ENCODE data around the gene ATF7IP. TPM values are rescaled to one million over a fixed set of nuclear protein-coding genes. Genes with fewer than 3 reads are reported as not detected.
"Not testable (repeated sequence)": the region's sequence is repeated elsewhere in the genome, so short reads cannot be mapped to it uniquely, and the experiment has no call there.

The ATF7IP gene, protein sequence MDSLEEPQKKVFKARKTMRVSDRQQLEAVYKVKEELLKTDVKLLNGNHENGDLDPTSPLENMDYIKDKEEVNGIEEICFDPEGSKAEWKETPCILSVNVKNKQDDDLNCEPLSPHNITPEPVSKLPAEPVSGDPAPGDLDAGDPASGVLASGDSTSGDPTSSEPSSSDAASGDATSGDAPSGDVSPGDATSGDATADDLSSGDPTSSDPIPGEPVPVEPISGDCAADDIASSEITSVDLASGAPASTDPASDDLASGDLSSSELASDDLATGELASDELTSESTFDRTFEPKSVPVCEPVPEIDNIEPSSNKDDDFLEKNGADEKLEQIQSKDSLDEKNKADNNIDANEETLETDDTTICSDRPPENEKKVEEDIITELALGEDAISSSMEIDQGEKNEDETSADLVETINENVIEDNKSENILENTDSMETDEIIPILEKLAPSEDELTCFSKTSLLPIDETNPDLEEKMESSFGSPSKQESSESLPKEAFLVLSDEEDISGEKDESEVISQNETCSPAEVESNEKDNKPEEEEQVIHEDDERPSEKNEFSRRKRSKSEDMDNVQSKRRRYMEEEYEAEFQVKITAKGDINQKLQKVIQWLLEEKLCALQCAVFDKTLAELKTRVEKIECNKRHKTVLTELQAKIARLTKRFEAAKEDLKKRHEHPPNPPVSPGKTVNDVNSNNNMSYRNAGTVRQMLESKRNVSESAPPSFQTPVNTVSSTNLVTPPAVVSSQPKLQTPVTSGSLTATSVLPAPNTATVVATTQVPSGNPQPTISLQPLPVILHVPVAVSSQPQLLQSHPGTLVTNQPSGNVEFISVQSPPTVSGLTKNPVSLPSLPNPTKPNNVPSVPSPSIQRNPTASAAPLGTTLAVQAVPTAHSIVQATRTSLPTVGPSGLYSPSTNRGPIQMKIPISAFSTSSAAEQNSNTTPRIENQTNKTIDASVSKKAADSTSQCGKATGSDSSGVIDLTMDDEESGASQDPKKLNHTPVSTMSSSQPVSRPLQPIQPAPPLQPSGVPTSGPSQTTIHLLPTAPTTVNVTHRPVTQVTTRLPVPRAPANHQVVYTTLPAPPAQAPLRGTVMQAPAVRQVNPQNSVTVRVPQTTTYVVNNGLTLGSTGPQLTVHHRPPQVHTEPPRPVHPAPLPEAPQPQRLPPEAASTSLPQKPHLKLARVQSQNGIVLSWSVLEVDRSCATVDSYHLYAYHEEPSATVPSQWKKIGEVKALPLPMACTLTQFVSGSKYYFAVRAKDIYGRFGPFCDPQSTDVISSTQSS
- 48.1 and 164 TPM in 2 replicates for total RNA-seq (ENCODE audit: low replicate concordance)

DNA sequence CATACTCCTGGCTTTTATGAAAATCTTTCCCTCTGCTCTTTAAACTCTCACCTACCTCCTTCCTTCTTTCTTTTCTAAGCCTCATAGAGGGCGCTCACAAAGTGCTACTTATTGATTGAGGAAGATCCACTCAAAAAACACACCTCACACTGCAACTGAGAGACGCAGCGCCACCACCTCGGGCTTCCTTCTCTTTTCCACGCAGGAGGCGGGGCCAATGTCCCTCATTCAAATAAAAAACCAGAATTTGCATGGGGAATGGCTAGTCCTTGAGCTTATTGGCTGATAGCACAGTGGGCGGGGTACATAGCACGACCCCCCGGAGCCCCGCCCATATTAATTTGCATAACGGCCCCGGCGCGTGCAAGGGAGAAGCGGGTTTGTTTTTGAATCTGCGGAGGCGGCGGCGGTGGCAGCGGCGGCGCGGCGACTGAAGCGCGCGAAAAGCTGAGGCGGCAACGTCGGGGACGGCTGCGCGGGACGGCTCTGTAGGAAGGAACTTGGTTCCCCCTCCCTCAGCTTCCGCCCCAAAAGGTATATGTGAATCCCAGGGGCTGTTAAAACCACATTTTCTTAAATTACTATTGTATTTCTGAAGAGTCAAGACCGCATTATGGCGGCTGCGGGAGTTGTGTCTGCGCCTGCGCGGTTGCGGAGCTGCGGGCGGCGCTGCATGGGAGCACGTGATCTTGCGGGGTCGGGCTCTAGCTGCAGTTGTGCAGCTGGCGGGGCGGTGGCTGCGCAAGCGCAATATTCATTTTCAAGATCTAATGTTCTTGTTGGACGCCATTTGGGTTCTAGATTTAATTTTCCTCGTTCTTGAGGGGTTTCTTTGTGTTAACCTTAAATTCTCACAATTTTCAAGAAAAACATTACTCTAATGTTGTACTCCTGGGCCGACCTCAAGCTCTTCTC is at the start of gene ATF7IP:
ATF7IP (plus strand) TSS at position 389 of the 915 bp plus-strand sequence. CDS start 58,234 bp downstream, outside the sequence.
- TF ChIP-seq, protein P1, sequence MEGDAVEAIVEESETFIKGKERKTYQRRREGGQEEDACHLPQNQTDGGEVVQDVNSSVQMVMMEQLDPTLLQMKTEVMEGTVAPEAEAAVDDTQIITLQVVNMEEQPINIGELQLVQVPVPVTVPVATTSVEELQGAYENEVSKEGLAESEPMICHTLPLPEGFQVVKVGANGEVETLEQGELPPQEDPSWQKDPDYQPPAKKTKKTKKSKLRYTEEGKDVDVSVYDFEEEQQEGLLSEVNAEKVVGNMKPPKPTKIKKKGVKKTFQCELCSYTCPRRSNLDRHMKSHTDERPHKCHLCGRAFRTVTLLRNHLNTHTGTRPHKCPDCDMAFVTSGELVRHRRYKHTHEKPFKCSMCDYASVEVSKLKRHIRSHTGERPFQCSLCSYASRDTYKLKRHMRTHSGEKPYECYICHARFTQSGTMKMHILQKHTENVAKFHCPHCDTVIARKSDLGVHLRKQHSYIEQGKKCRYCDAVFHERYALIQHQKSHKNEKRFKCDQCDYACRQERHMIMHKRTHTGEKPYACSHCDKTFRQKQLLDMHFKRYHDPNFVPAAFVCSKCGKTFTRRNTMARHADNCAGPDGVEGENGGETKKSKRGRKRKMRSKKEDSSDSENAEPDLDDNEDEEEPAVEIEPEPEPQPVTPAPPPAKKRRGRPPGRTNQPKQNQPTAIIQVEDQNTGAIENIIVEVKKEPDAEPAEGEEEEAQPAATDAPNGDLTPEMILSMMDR (IDR thresholded peaks at IDR 0.05; ENCODE audit: insufficient read depth, low read length) = peak; percentile 30
- H3K4me3 ChIP-seq (ENCODE audit: low read depth, low read length) = peak within 1 kb of the TSS; percentile 83
- DNase-seq (ENCODE audit: low read depth) = peak; percentile 97

DNA sequence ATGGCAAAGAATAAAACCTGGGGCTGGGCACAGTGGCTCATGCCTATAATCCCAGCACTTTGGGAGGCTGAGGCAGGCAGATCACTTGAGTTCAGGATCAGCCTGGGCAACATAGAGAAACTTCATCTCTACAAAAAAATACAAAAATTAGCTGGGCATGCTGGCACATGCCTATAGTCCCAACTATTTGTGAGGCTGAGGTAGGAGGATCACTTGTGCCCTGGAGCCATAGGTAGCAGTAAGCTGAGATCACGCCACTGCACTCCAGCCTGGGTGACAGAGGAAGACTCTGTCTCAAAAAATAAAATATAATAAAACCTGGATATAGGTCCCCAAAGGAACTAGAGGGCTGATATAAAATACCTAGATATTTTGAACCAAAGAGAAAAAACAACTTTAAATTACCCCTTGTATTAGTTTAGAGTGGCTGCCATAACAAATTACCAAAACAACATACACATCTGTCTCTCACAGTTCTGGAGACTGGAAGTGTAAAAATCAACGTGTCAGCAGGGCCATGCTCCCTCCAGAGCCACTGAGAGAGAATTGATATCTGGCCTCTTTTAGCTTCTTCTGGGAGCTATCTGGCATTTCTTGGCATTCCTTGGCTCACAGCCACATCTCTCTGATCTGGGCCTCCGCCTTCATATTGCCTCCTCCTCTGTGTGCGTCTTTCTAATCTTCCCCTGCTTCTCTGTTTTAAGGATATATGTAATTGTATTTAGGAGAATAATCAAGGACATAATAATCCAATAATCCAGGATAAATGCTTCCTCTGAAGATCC is 47.9 kb upstream of the ATF7IP start:
- TF ChIP-seq, protein P1 (IDR thresholded peaks at IDR 0.05; ENCODE audit: insufficient read depth, low read length) = no peak
- no peak overlapping the region for H3K4me3 ChIP-seq (ENCODE audit: low read depth, low read length)
- peak; percentile 5 for DNase-seq (ENCODE audit: low read depth)

DNA sequence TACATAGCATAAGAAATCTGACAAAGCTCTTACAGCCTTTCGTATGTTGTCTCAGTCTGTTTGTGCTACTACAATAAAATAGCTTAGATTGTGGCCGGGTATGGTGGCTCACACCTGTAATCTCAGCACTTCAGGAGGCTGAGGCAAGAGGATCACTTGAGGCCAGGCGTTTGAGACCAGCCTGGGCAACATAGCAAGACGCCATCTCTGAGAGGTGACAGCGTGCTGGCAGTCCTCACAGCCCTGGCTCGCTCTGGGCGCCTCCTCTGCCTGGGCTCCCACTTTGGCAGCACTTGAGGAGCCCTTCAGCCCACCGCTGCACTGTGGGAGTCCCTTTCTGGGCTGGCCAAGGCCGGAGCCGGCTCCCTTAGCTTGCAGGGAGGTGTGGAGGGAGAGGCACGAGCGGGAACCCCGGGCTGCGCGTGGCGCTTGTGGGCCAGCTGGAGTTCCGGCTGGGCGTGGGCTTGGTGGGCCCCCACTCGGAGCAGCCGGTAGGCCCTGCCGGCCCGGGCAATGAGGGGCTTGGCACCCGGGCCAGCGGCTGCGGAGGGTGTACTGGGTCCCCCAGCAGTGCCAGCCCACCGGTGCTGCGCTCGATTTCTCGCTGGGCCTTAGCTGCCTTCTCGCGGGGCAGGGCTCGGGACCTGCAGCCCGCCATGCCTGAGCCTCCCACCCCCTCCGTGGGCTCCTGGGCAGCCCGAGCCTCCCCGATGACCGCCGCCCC is 45.6 kb upstream of the ATF7IP start:
- H3K4me3 ChIP-seq (ENCODE audit: low read depth, low read length); DNase-seq (ENCODE audit: low read depth): not testable (repeated sequence)

DNA sequence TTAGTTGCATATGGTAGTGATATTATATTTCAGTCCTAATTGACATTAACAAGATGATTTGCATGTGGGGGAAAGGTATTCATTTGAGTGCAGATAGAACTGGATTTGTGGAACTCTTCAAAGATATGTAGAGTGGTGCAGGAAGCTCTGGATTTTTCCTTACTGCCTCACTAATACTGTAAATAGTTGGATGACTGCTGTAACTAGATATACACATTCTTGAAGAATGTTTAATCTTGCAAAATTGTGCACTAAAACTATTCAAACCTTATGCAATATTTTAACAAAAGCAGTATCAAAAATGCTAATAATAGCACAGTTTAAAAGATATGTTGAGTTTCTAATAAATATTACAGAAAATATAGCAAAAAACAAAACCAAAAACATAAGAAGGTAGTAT is 43.1 kb upstream of the ATF7IP start:
- TF ChIP-seq, protein P1 (IDR thresholded peaks at IDR 0.05; ENCODE audit: insufficient read depth, low read length) = no peak
- peak; percentile 37 for DNase-seq (ENCODE audit: low read depth)
- H3K4me3 ChIP-seq (ENCODE audit: low read depth, low read length) = no peak overlapping the region

DNA sequence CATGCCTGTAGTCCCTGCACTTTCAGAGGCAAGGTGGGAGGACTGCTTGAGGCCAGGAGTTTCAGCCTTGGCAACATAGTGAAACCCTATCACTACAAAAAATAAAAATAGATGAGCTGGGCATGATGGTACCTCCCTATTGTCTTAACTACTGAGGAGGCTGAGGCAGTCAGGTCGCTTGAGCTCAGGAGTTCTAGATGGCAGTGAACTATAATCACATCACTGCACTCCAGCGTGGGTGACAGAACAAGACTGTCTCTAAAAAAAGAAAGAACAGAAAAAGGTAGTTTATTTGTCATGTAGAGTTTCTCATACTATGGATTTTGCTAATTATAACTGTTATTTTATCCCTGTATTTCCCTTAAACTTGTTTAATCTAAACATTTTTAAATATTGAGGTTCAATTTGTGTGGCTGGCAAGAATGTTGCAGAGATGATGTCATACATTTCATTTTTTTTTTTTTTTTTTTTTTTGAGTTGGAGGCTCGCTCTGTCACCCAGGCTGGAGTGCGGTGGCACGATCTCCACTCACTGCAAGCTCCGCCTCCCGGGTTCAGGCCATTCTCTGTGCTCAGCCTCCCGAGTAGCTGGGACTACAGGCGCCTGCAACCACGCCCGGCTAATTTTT is 39.7 kb upstream of the ATF7IP start:
- TF ChIP-seq, protein P1 (IDR thresholded peaks at IDR 0.05; ENCODE audit: insufficient read depth, low read length) = no peak
- H3K4me3 ChIP-seq (ENCODE audit: low read depth, low read length) = no peak overlapping the region
- no peak for DNase-seq (ENCODE audit: low read depth)
